H9 (cell line): Measurements from ENCODE around the gene OR52E8. TPM values are rescaled to one million over a fixed set of nuclear protein-coding genes. Genes with fewer than 3 reads are reported as not detected.

Experiments
- DNase-seq: peaks from one replicate; pipeline ENCODE4 v3.0.0-alpha.2; 2017
- H2AFZ ChIP-seq: one replicate; pipeline ENCODE4 v1.6.1; 2013; ENCODE audit warnings: mild to moderate bottlenecking, low read length, control low read depth, moderate library complexity
- H2AK5ac ChIP-seq: 2 replicates; pipeline ENCODE4 v1.6.1; 2013; ENCODE audit warnings: low read length, control low read depth, mixed read lengths; ENCODE audit not compliant: insufficient read length
- H2BK120ac ChIP-seq: one replicate; pipeline ENCODE4 v1.6.1; 2013; ENCODE audit warnings: low read depth, mild to moderate bottlenecking, low read length, control low read depth, inconsistent platforms; ENCODE audit not compliant: poor library complexity, severe bottlenecking
- H2BK12ac ChIP-seq: 2 replicates; pipeline ENCODE4 v1.6.1; 2013; ENCODE audit warnings: low read length, control low read depth, mixed read lengths, low read depth; ENCODE audit not compliant: insufficient read length
- H2BK15ac ChIP-seq: 2 replicates; pipeline ENCODE4 v1.6.1; 2013; ENCODE audit warnings: low read depth, low read length, control low read depth
- H2BK20ac ChIP-seq: one replicate; pipeline ENCODE4 v1.6.1; 2013; ENCODE audit warnings: low read depth, mild to moderate bottlenecking, low read length, control low read depth, inconsistent platforms; ENCODE audit not compliant: poor library complexity, severe bottlenecking
- H2BK5ac ChIP-seq: 2 replicates; pipeline ENCODE4 v1.6.1; 2013; ENCODE audit warnings: low read length, control low read depth, mixed read lengths; ENCODE audit not compliant: insufficient read length
- H3K14ac ChIP-seq: 2 replicates; pipeline ENCODE4 v1.6.1; 2013; ENCODE audit warnings: low read length, control low read depth; ENCODE audit not compliant: insufficient read depth
- H3K18ac ChIP-seq: 2 replicates; pipeline ENCODE4 v1.6.1; 2013; ENCODE audit warnings: low read depth, mild to moderate bottlenecking, mixed read lengths, low read length, control low read depth; ENCODE audit not compliant: insufficient read length
- H3K23ac ChIP-seq: 2 replicates; pipeline ENCODE4 v1.6.1; 2013; ENCODE audit warnings: low read length, control low read depth, mixed read lengths, low read depth; ENCODE audit not compliant: insufficient read length
- H3K23me2 ChIP-seq: 2 replicates; pipeline ENCODE4 v1.6.1; 2013; ENCODE audit warnings: low read depth, mild to moderate bottlenecking, mixed read lengths, low read length, control low read depth; ENCODE audit not compliant: insufficient read length, poor library complexity, severe bottlenecking
- H3K27ac ChIP-seq: 2 replicates; pipeline ENCODE4 v1.5.1; 2013; ENCODE audit warnings: low read length, control low read depth, mixed read lengths, low read depth; ENCODE audit not compliant: insufficient read length
- H3K27me3 ChIP-seq: 2 replicates; pipeline ENCODE4 v1.6.1; 2013; ENCODE audit warnings: low read length, control low read depth, inconsistent platforms; ENCODE audit not compliant: insufficient read depth
- H3K4ac ChIP-seq: 2 replicates; pipeline ENCODE4 v1.6.1; 2013; ENCODE audit warnings: low read depth, mild to moderate bottlenecking, control low read depth, inconsistent platforms, low read length, moderate library complexity
- H3K4me1 ChIP-seq: 2 replicates; pipeline ENCODE4 v1.6.1; 2013; ENCODE audit warnings: low read length, control low read depth, inconsistent platforms; ENCODE audit not compliant: insufficient read depth
- H3K4me2 ChIP-seq: 2 replicates; pipeline ENCODE4 v1.6.1; 2013; ENCODE audit warnings: low read length, control low read depth, mixed read lengths; ENCODE audit not compliant: insufficient read length, insufficient read depth
- H3K56ac ChIP-seq: 2 replicates; pipeline ENCODE4 v1.6.1; 2013; ENCODE audit warnings: low read depth, mild to moderate bottlenecking, mixed read lengths, low read length, control low read depth; ENCODE audit not compliant: insufficient read length
- H3K79me1 ChIP-seq: 2 replicates; pipeline ENCODE4 v1.6.1; 2013; ENCODE audit warnings: low read depth, mild to moderate bottlenecking, moderate library complexity, low read length, control low read depth, inconsistent platforms; ENCODE audit not compliant: insufficient read depth, poor library complexity, severe bottlenecking
- H3K79me2 ChIP-seq: 2 replicates; pipeline ENCODE4 v1.6.1; 2013; ENCODE audit warnings: low read length, control low read depth, inconsistent platforms; ENCODE audit not compliant: insufficient read depth
- H3K9ac ChIP-seq: 2 replicates; pipeline ENCODE4 v1.6.1; 2013; ENCODE audit warnings: low read length, control low read depth, mixed read lengths; ENCODE audit not compliant: insufficient read length; ENCODE audit errors: extremely low read depth
- H3K9me3 ChIP-seq: one replicate; pipeline ENCODE4 v1.6.1; 2013; ENCODE audit warnings: low read depth, low read length, inconsistent platforms; ENCODE audit not compliant: control insufficient read depth
- H3T11ph ChIP-seq: one replicate; pipeline ENCODE4 v1.6.1; 2013; ENCODE audit warnings: mild to moderate bottlenecking, low read length, control low read depth, inconsistent platforms
- H4K20me1 ChIP-seq: one replicate; pipeline ENCODE4 v1.6.1; 2013; ENCODE audit not compliant: control insufficient read depth, insufficient read length, insufficient read depth
- H4K5ac ChIP-seq: 2 replicates; pipeline ENCODE4 v1.6.1; 2013; ENCODE audit warnings: low read depth, mild to moderate bottlenecking, mixed read lengths, low read length, control low read depth; ENCODE audit not compliant: insufficient read length
- H4K8ac ChIP-seq: replicated peaks from 2 replicates; pipeline ENCODE4 v1.6.1; 2013; ENCODE audit warnings: low read length, control low read depth, mixed read lengths, low read depth; ENCODE audit not compliant: insufficient read length
- H4K91ac ChIP-seq: 2 replicates; pipeline ENCODE4 v1.6.1; 2013; ENCODE audit warnings: low read depth, mild to moderate bottlenecking, moderate library complexity, mixed read lengths, low read length, control low read depth; ENCODE audit not compliant: insufficient read length
- H3K27ac Mint-ChIP-seq, 3 experiments: 2 replicates in 2 of 3; 3 replicates in 1 of 3; pipeline ENCODE4 v1.8.0; 2020 to 2021; ENCODE audit warnings: mixed read lengths in 3 of 3, mild to moderate bottlenecking in 1 of 3, moderate library complexity in 1 of 3
- H3K27me3 Mint-ChIP-seq: 2 replicates; pipeline ENCODE4 v1.8.0; 2021; ENCODE audit warnings: low read depth, mild to moderate bottlenecking, moderate library complexity, mixed read lengths
- H3K36me3 Mint-ChIP-seq, 3 experiments: 2 replicates in 2 of 3; 3 replicates in 1 of 3; pipeline ENCODE4 v1.8.0; 2020 to 2021; ENCODE audit warnings: low read depth in 3 of 3, mixed read lengths in 3 of 3; ENCODE audit not compliant: insufficient read depth in 1 of 3
- H3K4me1 Mint-ChIP-seq, 2 experiments: 2 replicates each; pipeline ENCODE4 v1.8.0; 2020; ENCODE audit warnings: mixed read lengths in 2 of 2
- H3K4me3 Mint-ChIP-seq, 2 experiments: 2 replicates in 1 of 2; 3 replicates in 1 of 2; pipeline ENCODE4 v1.8.0; 2020 to 2021; ENCODE audit warnings: mild to moderate bottlenecking in 2 of 2, mixed read lengths in 2 of 2, moderate library complexity in 1 of 2
- H3K9me3 Mint-ChIP-seq, 2 experiments: 2 replicates in 1 of 2; 3 replicates in 1 of 2; pipeline ENCODE4 v1.8.0; 2020; ENCODE audit warnings: mild to moderate bottlenecking in 2 of 2, mixed read lengths in 2 of 2, moderate library complexity in 1 of 2
- WGBS: extraction: QIAGEN DNeasy Blood & Tissue Kit; methylation state at CpG from one replicate; pipeline ENCODE4 v1.1.7; 2013; ENCODE audit warnings: missing lambda C conversion rate, low lambda C conversion rate, mixed read lengths; ENCODE audit not compliant: insufficient read length; ENCODE audit errors: extremely low coverage; 5-methylcytosine and 5-hydroxymethylcytosine counted together
- total RNA-seq: library from RNA; stranded (reverse); gene quantifications from 2 replicates; pipeline ENCODE4 v1.2.1, GENCODE V29; 2021
- TF ChIP-seq, protein P1 (sequence below): fragments of 200-600 bp; sonication (generic); conservative IDR thresholded peaks from 3 replicates; pipeline ENCODE4 v1.8.0; 2021; ENCODE audit warnings: antibody characterized with exemption, mild to moderate bottlenecking

The OR52E8 gene
- total RNA-seq, 1 experiment from 2014 or later: not detected

- no peaks in the 10 kb centered on the region for H4K20me1 ChIP-seq
- Mint-ChIP-seq H3K4me3 (no peak overlapping the region), H3K27me3 (no peaks in the 10 kb centered on the region), H3K9me3 (no peaks in the 10 kb centered on the region; a peak in 1 of 5 replicates), H3K36me3 (no peaks in the 10 kb centered on the region), H3K4me1 (peaks cover 9 to 11% of the 10 kb centered on the region in 2 experiments), H3K27ac (no peak overlapping the region)
- DNase-seq: no peak
- H3T11ph ChIP-seq: no peak overlapping the region
- H3K27me3 ChIP-seq: no peaks in the 10 kb centered on the region
- H2BK15ac ChIP-seq: no peak overlapping the region
- H4K91ac ChIP-seq: no peak overlapping the region
- no peak overlapping the region for H2AFZ ChIP-seq
- H3K14ac ChIP-seq: no peak overlapping the region
- H3K23me2 ChIP-seq: no peaks in the 10 kb centered on the region
- H3K9ac ChIP-seq: no peak overlapping the region
- H3K4me2 ChIP-seq: no peak overlapping the region
- H3K4me1 ChIP-seq: no peaks in the 10 kb centered on the region
- H2BK120ac ChIP-seq: no peak overlapping the region
- WGBS: no CpG with 5 or more reads among the region's 2 CpGs
- H4K5ac ChIP-seq: no peak overlapping the region
- no peak overlapping the region for H4K8ac ChIP-seq
- H2BK5ac ChIP-seq: no peak overlapping the region
- H2BK12ac ChIP-seq: no peak overlapping the region
- H2AK5ac ChIP-seq: no peak overlapping the region
- TF ChIP-seq, protein P1, sequence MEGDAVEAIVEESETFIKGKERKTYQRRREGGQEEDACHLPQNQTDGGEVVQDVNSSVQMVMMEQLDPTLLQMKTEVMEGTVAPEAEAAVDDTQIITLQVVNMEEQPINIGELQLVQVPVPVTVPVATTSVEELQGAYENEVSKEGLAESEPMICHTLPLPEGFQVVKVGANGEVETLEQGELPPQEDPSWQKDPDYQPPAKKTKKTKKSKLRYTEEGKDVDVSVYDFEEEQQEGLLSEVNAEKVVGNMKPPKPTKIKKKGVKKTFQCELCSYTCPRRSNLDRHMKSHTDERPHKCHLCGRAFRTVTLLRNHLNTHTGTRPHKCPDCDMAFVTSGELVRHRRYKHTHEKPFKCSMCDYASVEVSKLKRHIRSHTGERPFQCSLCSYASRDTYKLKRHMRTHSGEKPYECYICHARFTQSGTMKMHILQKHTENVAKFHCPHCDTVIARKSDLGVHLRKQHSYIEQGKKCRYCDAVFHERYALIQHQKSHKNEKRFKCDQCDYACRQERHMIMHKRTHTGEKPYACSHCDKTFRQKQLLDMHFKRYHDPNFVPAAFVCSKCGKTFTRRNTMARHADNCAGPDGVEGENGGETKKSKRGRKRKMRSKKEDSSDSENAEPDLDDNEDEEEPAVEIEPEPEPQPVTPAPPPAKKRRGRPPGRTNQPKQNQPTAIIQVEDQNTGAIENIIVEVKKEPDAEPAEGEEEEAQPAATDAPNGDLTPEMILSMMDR: no peak
- H2BK20ac ChIP-seq: no peak overlapping the region
- H3K23ac ChIP-seq: no peak overlapping the region
- H3K79me2 ChIP-seq: no peaks in the 10 kb centered on the region
- H3K4ac ChIP-seq: no peak overlapping the region
- no peaks in the 10 kb centered on the region for H3K9me3 ChIP-seq
- H3K79me1 ChIP-seq: no peaks in the 10 kb centered on the region
- no peak overlapping the region for H3K27ac ChIP-seq
- no peak overlapping the region for H3K56ac ChIP-seq
- H3K18ac ChIP-seq: no peak overlapping the region
These were observed 42.0 kb upstream of the OR52E8 start for GRCh38 chr11:5899534-5899933.
